NCI-H69 (cell line): ENCODE data around the gene CORO7.

Experiments used
- DNase-seq: peaks from one replicate; lab custom pipeline; 2025; lab: John Stamatoyannopoulos, UW

Gene CORO7

GRCh38 chr16:4371357-4372000, 44.9 kb downstream of the CORO7 start, which contains the start of gene VASN:
Gene VASN, plus strand, starts transcription at chr16:4371848. Its CDS starts 9,030 bp downstream, at chr16:4380878.
- DNase-seq: peak; percentile 78

GRCh38 chr16:4370570-4371356, 45.6 kb downstream of the CORO7 start:
- no peak for DNase-seq

GRCh38 chr16:4370151-4370550, 46.2 kb downstream of the CORO7 start:
- no peak for DNase-seq

- peak; percentile 32 for DNase-seq
Measured at GRCh38 chr16:4369007-4369733, 47.2 kb downstream of the CORO7 start.

- no peak for DNase-seq
Measured at GRCh38 chr16:4367393-4367856, 49.0 kb downstream of the CORO7 start.

GRCh38 chr16:4366016-4366415, 50.4 kb downstream of the CORO7 start:
- no peak for DNase-seq

GRCh38 chr16:4365615-4366014, 50.8 kb downstream of the CORO7 start:
- DNase-seq: no peak

- no peak for DNase-seq
Measured at GRCh38 chr16:4365014-4365406, 51.4 kb downstream of the CORO7 start.

- no peak for DNase-seq
Measured at GRCh38 chr16:4364196-4365013, 52.0 kb downstream of the CORO7 start.

GRCh38 chr16:4362476-4363135, 53.8 kb downstream of the CORO7 start:
- DNase-seq: no peak

GRCh38 chr16:4361944-4362311, 54.5 kb downstream of the CORO7 start:
- DNase-seq: no peak

GRCh38 chr16:4361033-4361943, 55.1 kb downstream of the CORO7 start:
- no peak for DNase-seq

GRCh38 chr16:4360538-4361021, 55.8 kb downstream of the CORO7 start:
- DNase-seq: peak; percentile 53

- DNase-seq: no peak
Measured at GRCh38 chr16:4359914-4360313, 56.5 kb downstream of the CORO7 start.

GRCh38 chr16:4358831-4359561, 57.4 kb downstream of the CORO7 start:
- DNase-seq: peak; percentile 56

- no peak for DNase-seq
Measured at GRCh38 chr16:4358236-4358635, 58.2 kb downstream of the CORO7 start.

GRCh38 chr16:4356820-4357219, 59.6 kb downstream of the CORO7 start:
- DNase-seq: no peak

- no peak for DNase-seq
Measured at GRCh38 chr16:4354512-4355409, 61.6 kb downstream of the CORO7 start.
